Keratinocyte (primary cell): Measurements from ENCODE around the gene PAIP2B. TPM values are rescaled to one million over a fixed set of nuclear protein-coding genes. Genes with fewer than 3 reads are reported as not detected.

Experiments
- DNase-seq: peaks from one replicate; pipeline ENCODE4 v3.0.0-alpha.2; 2011; ENCODE audit warnings: low read depth, missing footprints, low spot score
- FAIRE-seq: peaks from 2 replicates; lab custom pipeline; 2011; peaks lifted over from hg19 to GRCh38; lab: Jason Lieb, UNC
- H2AFZ ChIP-seq: 2 replicates; pipeline ENCODE4 v1.6.0; 2012; ENCODE audit warnings: low read length, control low read depth, inconsistent platforms; ENCODE audit not compliant: control insufficient read depth
- H3K27ac ChIP-seq: 2 replicates; pipeline ENCODE4 v1.5.1; 2011; ENCODE audit warnings: low read length; ENCODE audit not compliant: control insufficient read depth, insufficient read depth
- H3K27me3 ChIP-seq: 3 replicates; pipeline ENCODE4 v1.6.0; 2011; ENCODE audit warnings: low read length; ENCODE audit not compliant: control insufficient read depth, insufficient read depth; ENCODE audit errors: extremely low read depth
- H3K36me3 ChIP-seq, 2 experiments: 2 replicates in 1 of 2; 3 replicates in 1 of 2; pipeline ENCODE4 v1.5.1; 2011; ENCODE audit warnings: low read length in 2 of 2, mild to moderate bottlenecking in 1 of 2; ENCODE audit not compliant: control insufficient read depth in 2 of 2, insufficient read depth in 2 of 2; ENCODE audit errors: extremely low read depth in 1 of 2
- H3K4me1 ChIP-seq: 3 replicates; pipeline ENCODE4 v1.5.1; 2011; ENCODE audit warnings: low read length; ENCODE audit not compliant: control insufficient read depth, insufficient read depth; ENCODE audit errors: extremely low read depth
- H3K4me2 ChIP-seq: 3 replicates; pipeline ENCODE4 v1.6.0; 2011; ENCODE audit warnings: low read depth, low read length; ENCODE audit not compliant: control insufficient read depth, insufficient read depth; ENCODE audit errors: extremely low read depth
- H3K4me3 ChIP-seq, 3 experiments: fragments of 200-600 bp in 1 of 3; sonication (generic) in 1 of 3; 2 replicates in 2 of 3; 3 replicates in 1 of 3; pipeline ENCODE4 v1.5.1; 2011 to 2016; ENCODE audit warnings: low read length in 3 of 3, mild to moderate bottlenecking in 3 of 3, control low read depth in 2 of 3, inconsistent platforms in 1 of 3, low read depth in 1 of 3, mixed read lengths in 1 of 3, mixed run types in 1 of 3, moderate library complexity in 1 of 3; ENCODE audit not compliant: control insufficient read depth in 2 of 3, insufficient read depth in 2 of 3; ENCODE audit errors: extremely low read depth in 1 of 3
- H3K79me2 ChIP-seq: 2 replicates; pipeline ENCODE4 v1.6.0; 2012; ENCODE audit warnings: low read length; ENCODE audit not compliant: control insufficient read depth, insufficient read depth
- H3K9ac ChIP-seq: 3 replicates; pipeline ENCODE4 v1.6.0; 2011; ENCODE audit warnings: low read length; ENCODE audit not compliant: control insufficient read depth, insufficient read depth; ENCODE audit errors: extremely low read depth
- H3K9me1 ChIP-seq: 3 replicates; pipeline ENCODE4 v1.6.0; 2011; ENCODE audit warnings: low read length; ENCODE audit not compliant: control insufficient read depth, insufficient read depth; ENCODE audit errors: extremely low read depth
- H3K9me3 ChIP-seq: 2 replicates; pipeline ENCODE4 v1.5.1; 2012; ENCODE audit warnings: low read depth, low read length; ENCODE audit not compliant: control insufficient read depth
- H4K20me1 ChIP-seq: 3 replicates; pipeline ENCODE4 v1.6.0; 2011; ENCODE audit warnings: low read length; ENCODE audit not compliant: control insufficient read depth, insufficient read depth; ENCODE audit errors: extremely low read depth
- EZH2 ChIP-seq: IDR thresholded peaks from one replicate; pipeline ENCODE4 v1.6.1; 2012; ENCODE audit warnings: inconsistent platforms, mild to moderate bottlenecking, low read length, moderate library complexity
- dilution Hi-C: fragments of 300-500 bp; cut with MboI; formaldehyde crosslinking; loops from one replicate; pipeline ENCODE4 v1.7.0; 2020; ENCODE audit warnings: low sequenced_read_pairs; ENCODE audit not compliant: extremely low pct_ligation_motif_present
- polyA plus RNA-seq, 5 experiments: library from polyadenylated mRNA; depleted of rRNA in 3 of 5; stranded (reverse) in 3 of 5; stranded (forward) in 1 of 5; unstranded in 1 of 5; fragments of >200 nt; gene quantifications; 1 replicate in 1 of 5; 2 replicates in 3 of 5; 3 replicates in 1 of 5; pipeline versions ENCODE4 v1.2.1 to v1.2.3, GENCODE V29; 2011 to 2012; ENCODE audit warnings: missing spikeins in 2 of 5, low read depth in 1 of 5, low replicate concordance in 1 of 5
- TF ChIP-seq, protein P1 (sequence below), 3 experiments: IDR thresholded peaks in 1 of 3; conservative IDR thresholded peaks in 1 of 3; optimal IDR thresholded peaks in 1 of 3; 2 replicates in 2 of 3; 3 replicates in 1 of 3; pipeline versions ENCODE3 to v1.5.1; 2011; ENCODE audit warnings: low read length in 3 of 3, mild to moderate bottlenecking in 3 of 3, moderate library complexity in 2 of 3, control low read depth in 1 of 3, inconsistent platforms in 1 of 3; ENCODE audit not compliant: insufficient read depth in 2 of 3; ENCODE audit errors: extremely low read depth in 1 of 3

The PAIP2B gene
- polyA plus RNA-seq, 1 donor (not counting 4 experiments of a cell fraction or from before 2014, with no cell fraction given): 1.7 TPM

GRCh38 chr2:71154279-71154678 is 72.6 kb downstream of the PAIP2B start:
- no peak overlapping the region for H3K9ac ChIP-seq
- H3K4me1 ChIP-seq: no peaks in the 10 kb centered on the region
- no peaks in the 10 kb centered on the region for H3K27me3 ChIP-seq
- DNase-seq: no peak
- no peaks in the 10 kb centered on the region for H3K9me1 ChIP-seq
- dilution Hi-C loops: no loop called here
- no peak for TF ChIP-seq EZH2
- TF ChIP-seq, protein P1, sequence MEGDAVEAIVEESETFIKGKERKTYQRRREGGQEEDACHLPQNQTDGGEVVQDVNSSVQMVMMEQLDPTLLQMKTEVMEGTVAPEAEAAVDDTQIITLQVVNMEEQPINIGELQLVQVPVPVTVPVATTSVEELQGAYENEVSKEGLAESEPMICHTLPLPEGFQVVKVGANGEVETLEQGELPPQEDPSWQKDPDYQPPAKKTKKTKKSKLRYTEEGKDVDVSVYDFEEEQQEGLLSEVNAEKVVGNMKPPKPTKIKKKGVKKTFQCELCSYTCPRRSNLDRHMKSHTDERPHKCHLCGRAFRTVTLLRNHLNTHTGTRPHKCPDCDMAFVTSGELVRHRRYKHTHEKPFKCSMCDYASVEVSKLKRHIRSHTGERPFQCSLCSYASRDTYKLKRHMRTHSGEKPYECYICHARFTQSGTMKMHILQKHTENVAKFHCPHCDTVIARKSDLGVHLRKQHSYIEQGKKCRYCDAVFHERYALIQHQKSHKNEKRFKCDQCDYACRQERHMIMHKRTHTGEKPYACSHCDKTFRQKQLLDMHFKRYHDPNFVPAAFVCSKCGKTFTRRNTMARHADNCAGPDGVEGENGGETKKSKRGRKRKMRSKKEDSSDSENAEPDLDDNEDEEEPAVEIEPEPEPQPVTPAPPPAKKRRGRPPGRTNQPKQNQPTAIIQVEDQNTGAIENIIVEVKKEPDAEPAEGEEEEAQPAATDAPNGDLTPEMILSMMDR (optimal IDR thresholded peaks at IDR 0.05 in 1 of 3, IDR thresholded peaks at IDR 0.05 in 1 of 3, conservative IDR thresholded peaks at IDR 0.05 in 1 of 3; ENCODE audit: extremely low read depth in 1 of 3, insufficient read depth in 2 of 3, low read length in 3 of 3): no peak
- H3K9me3 ChIP-seq: no peaks in the 10 kb centered on the region
- FAIRE-seq: no peak
- H4K20me1 ChIP-seq: no peaks in the 10 kb centered on the region
- no peak overlapping the region for H3K4me3 ChIP-seq
- no peak overlapping the region for H2AFZ ChIP-seq
- no peak overlapping the region for H3K27ac ChIP-seq
- H3K79me2 ChIP-seq: no peaks in the 10 kb centered on the region
- peaks cover 2 to 4% of the 10 kb centered on the region in 2 experiments for H3K36me3 ChIP-seq
- H3K4me2 ChIP-seq: no peak overlapping the region

GRCh38 chr2:71153585-71154224 is 73.2 kb downstream of the PAIP2B start:
- H4K20me1 ChIP-seq: no peaks in the 10 kb centered on the region
- no peaks in the 10 kb centered on the region for H3K9me3 ChIP-seq
- peaks cover 6% of the 10 kb centered on the region in 2 experiments for H3K36me3 ChIP-seq
- no peak overlapping the region for H3K4me2 ChIP-seq
- TF ChIP-seq EZH2: no peak
- TF ChIP-seq, protein P1 (optimal IDR thresholded peaks at IDR 0.05 in 1 of 3, IDR thresholded peaks at IDR 0.05 in 1 of 3, conservative IDR thresholded peaks at IDR 0.05 in 1 of 3; ENCODE audit: extremely low read depth in 1 of 3, insufficient read depth in 2 of 3, low read length in 3 of 3): no peak
- H3K79me2 ChIP-seq: no peaks in the 10 kb centered on the region
- dilution Hi-C loops: no loop called here
- DNase-seq: no peak
- no peak overlapping the region for H3K27ac ChIP-seq
- no peaks in the 10 kb centered on the region for H3K9me1 ChIP-seq
- no peak overlapping the region for H2AFZ ChIP-seq
- no peak for FAIRE-seq
- no peaks in the 10 kb centered on the region for H3K27me3 ChIP-seq
- H3K4me3 ChIP-seq: no peak overlapping the region
- H3K4me1 ChIP-seq: no peaks in the 10 kb centered on the region
- no peak overlapping the region for H3K9ac ChIP-seq
